ENCODE measurements around the gene CTSE.

- TF ChIP-seq CTCF (IDR thresholded peaks at IDR 0.05) (no peak), EZH2 (IDR thresholded peaks at IDR 0.05; ENCODE audit: borderline replicate concordance, insufficient read depth, low read depth, low read length, poor library complexity, severe bottlenecking) (no peak)
These were observed 37.4 kb downstream of the CTSE start for GRCh38 chr1:205986292-205986691.

Data from B cell (primary cell).